Astrocyte of the cerebellum (primary cell): ENCODE results near the gene CAMK2B.

Source experiments
- DNase-seq: peaks from one replicate; pipeline ENCODE4 v3.0.0-alpha.2; 2011; ENCODE audit warnings: low read depth
- H3K4me3 ChIP-seq: 2 replicates; pipeline ENCODE4 v1.5.1; 2011; ENCODE audit warnings: mild to moderate bottlenecking, low read depth, low read length, moderate library complexity
- in situ Hi-C: cut with HindIII; loops from 2 replicates; pipeline ENCODE4 v1.10.0; 2017; ENCODE audit warnings: low sequenced_read_pairs
- TF ChIP-seq, protein P1 (sequence below): IDR thresholded peaks from 2 replicates; pipeline ENCODE4 v1.5.1; 2012; ENCODE audit warnings: low read length, low read depth, moderate library complexity, mild to moderate bottlenecking; ENCODE audit errors: missing control alignments

CAMK2B gene

GRCh38 chr7:44269943-44270493, 55.4 kb downstream of the CAMK2B start:
- no peak overlapping the region for H3K4me3 ChIP-seq
- in situ Hi-C loops, result loop anchor here (5.0 kb wide), 1 partner anchor 58 kb away; no protein-coding TSS in a partner anchor
- TF ChIP-seq, protein P1, sequence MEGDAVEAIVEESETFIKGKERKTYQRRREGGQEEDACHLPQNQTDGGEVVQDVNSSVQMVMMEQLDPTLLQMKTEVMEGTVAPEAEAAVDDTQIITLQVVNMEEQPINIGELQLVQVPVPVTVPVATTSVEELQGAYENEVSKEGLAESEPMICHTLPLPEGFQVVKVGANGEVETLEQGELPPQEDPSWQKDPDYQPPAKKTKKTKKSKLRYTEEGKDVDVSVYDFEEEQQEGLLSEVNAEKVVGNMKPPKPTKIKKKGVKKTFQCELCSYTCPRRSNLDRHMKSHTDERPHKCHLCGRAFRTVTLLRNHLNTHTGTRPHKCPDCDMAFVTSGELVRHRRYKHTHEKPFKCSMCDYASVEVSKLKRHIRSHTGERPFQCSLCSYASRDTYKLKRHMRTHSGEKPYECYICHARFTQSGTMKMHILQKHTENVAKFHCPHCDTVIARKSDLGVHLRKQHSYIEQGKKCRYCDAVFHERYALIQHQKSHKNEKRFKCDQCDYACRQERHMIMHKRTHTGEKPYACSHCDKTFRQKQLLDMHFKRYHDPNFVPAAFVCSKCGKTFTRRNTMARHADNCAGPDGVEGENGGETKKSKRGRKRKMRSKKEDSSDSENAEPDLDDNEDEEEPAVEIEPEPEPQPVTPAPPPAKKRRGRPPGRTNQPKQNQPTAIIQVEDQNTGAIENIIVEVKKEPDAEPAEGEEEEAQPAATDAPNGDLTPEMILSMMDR, result no peak
- DNase-seq, result no peak

DNA sequence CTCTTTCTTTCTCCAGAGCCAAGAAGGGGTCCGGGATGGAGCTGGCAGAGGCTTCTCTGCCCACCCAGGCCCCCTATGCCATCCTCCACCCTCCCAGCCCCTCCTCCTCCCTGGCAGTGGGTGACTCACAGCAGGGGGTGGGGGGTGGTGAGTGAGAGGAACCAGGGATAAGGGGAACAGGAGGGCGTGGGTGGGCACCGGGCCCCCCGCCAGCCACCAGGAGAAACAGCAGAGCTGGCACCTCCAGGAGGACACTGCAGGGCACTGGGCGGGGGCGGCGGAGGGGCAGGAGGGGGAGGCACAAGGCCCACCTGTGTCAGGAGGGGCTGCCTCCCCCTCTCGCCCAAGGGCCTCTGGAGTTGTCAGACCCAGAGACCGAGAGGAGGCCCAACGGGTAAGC, 56.0 kb downstream of the CAMK2B start:
- in situ Hi-C loops, result loop anchor here (5.0 kb wide), 1 partner anchor 57 kb away; no protein-coding TSS in a partner anchor
- DNase-seq, result no peak
- TF ChIP-seq, protein P1, result no peak
- H3K4me3 ChIP-seq, result no peak overlapping the region

DNA sequence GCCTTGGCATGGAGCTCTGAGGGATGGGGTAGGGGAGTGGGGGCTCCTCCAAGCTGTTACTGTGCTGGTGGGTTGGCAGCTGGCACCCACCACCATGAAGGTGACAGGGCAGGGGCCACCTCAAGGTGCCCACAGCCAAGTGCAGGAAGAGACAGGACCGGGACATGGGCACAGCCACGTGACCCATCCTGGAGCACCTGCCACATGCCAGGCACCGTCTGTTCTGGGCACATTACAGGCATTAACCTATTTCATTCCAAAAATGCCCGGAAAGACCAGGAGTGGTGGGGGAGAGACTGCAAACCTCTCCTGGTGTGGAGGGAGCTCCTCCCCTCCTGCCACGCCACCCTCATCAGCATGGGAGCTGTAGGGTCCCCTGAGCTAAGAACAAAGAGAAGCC, 56.7 kb downstream of the CAMK2B start:
- no peak overlapping the region for H3K4me3 ChIP-seq
- in situ Hi-C loops, result loop anchor here (5.0 kb wide), 1 partner anchor 56 kb away; no protein-coding TSS in a partner anchor

GRCh38 chr7:44267719-44268421, 57.5 kb downstream of the CAMK2B start:
- in situ Hi-C loops, result loop anchor here (5.0 kb wide), 1 partner anchor 56 kb away; no protein-coding TSS in a partner anchor
- TF ChIP-seq, protein P1, result no peak

More for the DNA sequence above, 56.7 kb downstream of the CAMK2B start:
- no peak for DNase-seq
- TF ChIP-seq, protein P1, result no peak

DNA sequence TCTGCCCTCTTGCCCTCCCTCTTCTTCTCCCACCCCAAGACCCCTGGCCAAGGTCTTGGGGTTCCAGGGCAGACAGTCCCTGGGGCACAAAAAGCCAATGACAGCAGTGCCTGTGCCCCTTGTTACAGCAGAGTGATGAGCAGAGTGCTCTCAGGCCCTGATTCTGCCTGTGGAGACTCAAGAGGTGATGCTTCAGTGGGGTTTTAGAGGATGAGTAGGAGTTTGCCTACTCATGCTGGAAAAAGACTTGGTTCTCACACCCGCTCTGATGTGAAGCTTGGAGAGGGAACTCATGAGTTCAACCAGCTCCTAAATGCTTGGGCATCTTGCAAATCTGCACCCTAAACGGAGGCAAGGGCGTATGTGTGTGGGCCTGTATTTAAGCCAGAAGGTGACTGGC, 58.2 kb downstream of the CAMK2B start:
- DNase-seq, result no peak
- TF ChIP-seq, protein P1, result no peak
- in situ Hi-C loops, result loop anchor here (5.0 kb wide), 1 partner anchor 55 kb away; no protein-coding TSS in a partner anchor
- no peak overlapping the region for H3K4me3 ChIP-seq

More at GRCh38 chr7:44267719-44268421, 57.5 kb downstream of the CAMK2B start:
- DNase-seq, result no peak
- H3K4me3 ChIP-seq, result no peak overlapping the region

GRCh38 chr7:44266526-44266925, 58.9 kb downstream of the CAMK2B start:
- no peak overlapping the region for H3K4me3 ChIP-seq
- DNase-seq, result no peak
- in situ Hi-C loops, result loop anchor here (5.0 kb wide), 1 partner anchor 54 kb away; no protein-coding TSS in a partner anchor
- TF ChIP-seq, protein P1, result no peak
